Astrocyte (in vitro differentiated cells and primary cell): ENCODE measurements around the gene ATP5F1D.

ENCODE experiments used
- CTCF ChIP-seq: IDR thresholded peaks from 2 replicates; pipeline ENCODE4 v1.5.1; 2011; ENCODE audit warnings: low read depth, mild to moderate bottlenecking, inconsistent platforms, low read length, moderate library complexity; ENCODE audit not compliant: insufficient read depth
- EZH2 ChIP-seq: IDR thresholded peaks from 2 replicates; pipeline ENCODE4 v1.6.1; 2012; ENCODE audit warnings: mild to moderate bottlenecking, low read length, inconsistent platforms; ENCODE audit not compliant: insufficient read depth

DNA sequence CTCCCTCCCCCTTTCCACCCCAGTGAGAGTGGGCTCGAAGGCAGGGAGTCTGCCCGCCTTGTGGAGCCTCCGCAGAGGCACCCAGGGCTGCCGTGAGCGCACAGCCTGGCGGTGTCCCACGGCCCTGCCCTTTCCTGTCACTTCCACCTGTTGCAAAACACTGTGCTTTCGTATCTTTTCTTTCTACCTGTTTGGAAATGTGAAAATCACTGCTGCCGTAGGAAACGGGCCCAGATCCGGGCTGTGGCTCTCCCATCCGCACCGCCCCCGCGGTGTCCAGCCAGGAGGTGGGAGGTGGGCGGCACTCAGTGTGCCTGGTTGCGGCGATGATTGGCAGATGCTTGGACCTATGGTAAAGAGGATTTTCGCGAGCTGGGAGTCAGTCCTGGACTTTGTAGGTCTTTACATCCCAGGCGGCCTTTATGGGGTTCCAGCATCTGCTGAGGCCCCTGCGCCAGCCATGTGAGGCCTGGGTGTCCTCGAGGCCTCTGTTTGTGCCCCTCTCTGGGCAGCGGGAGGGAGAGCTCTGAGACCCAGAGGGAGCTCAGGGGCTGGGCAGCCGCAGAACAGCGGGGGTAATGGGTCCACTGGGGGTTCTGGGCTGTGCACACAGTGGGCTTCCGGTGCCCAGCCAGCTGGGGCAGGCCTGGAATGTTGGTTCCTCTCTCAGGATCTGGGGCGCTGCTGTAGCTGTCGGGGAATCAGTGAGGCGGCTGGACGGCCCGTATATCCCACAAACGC lies 29.9 kb upstream of the ATP5F1D start:
- TF ChIP-seq CTCF: no peak
- no peak for TF ChIP-seq EZH2
